HG03457 (cell line): ENCODE measurements around the gene CHTOP.
"Not testable (repeated sequence)": the region's sequence is repeated elsewhere in the genome, so short reads cannot be mapped to it uniquely, and the experiment has no call there.

Experiments used
- ATAC-seq: cut with Tn5 transposase; IDR thresholded peaks from one replicate; pipeline ENCODE4 v1.9.1; 2021; ENCODE audit warnings: moderate number of reproducible peaks; ENCODE audit not compliant: unreplicated experiment

Gene CHTOP

DNA sequence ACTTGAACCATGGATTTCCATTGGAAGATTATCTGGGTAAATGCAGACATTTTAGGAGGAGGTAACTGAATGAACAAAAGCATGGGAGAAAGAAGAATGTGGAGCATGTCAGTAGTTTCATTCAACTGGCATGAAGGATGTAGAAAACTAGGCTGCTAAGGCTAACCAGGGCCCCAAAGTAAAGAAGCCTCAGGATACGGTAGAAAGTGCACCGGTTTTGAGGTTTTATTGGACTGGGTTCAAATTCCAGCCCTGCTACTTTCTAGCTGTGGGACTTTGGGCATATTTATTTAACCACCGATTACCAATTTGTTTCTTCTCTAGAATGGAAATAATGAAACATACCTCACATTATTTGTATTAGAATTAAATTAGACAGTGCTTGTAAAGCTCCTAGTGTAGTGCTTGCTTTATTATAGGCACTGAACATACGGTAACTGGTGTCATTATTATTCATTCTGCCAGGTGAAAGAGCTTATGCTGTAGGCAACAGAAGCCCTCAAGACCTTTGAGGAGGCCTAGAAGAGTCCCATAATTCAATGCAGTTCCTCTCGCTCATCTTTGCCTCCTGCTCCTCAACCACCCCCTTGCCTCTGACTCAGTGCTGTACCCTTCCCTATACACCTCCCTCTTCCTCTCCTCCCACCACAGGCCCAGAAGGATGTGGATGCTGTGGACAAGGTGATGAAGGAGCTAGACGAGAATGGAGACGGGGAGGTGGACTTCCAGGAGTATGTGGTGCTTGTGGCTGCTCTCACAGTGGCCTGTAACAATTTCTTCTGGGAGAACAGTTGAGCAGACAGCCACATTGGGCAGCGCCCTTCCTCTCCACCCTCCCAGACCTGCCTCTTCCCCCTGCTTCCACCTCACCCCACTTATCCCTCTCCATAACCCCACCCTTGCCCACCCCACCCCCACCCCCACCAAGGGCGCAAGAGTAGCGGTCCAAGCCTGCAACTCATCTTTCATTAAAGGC is 2.5 kb upstream of the CHTOP start:
- no peak for ATAC-seq

DNA sequence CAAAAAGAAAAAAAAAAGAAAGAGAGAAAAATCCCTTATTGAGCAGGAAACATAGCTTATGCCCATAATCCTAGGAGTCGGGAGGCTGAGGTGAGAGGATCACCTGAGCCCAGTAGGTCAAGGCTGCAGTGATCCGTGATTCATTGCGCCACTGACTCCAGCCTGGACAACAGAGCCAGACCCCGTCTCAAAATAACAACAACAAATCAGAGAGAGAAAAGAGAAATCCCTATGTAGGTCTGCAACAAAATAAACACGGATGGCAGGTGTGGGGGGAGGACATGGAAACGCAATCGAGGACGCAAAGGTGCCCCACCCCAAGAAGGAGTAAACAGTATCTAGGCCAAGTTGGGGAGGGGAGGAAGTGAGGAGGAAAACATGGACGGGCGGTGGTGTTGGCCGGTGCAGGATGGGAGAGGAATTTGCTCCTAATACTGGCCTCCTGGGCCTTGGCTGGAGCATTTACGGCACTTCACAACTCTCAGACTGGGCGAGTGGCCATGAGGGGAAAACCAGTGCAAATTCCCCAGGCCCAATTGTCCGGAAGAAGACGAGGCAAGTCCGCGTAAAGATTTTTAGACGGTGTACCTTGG is 609 bp upstream of the CHTOP start:
- no peak for ATAC-seq

DNA sequence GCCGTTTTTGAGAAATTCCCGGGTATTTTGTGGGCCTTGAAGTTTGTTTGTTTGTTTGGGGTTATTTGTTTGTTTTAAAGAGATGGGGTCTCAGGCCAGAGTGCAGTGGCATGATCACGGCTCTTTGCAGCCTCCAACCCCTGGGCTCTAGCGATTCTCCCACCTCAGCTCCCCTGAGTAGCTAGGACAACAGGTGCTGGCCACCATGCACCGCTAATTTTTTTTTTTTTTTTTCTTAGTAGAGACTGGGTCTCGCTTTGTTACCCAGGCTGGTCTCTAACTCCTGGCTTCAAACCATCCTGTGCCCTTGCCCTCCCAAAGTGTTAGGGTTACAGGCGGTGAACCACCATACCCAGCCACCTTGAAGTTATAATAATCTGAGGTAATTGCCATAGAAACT is 2.0 kb downstream of the CHTOP start:
- ATAC-seq, result no peak

DNA sequence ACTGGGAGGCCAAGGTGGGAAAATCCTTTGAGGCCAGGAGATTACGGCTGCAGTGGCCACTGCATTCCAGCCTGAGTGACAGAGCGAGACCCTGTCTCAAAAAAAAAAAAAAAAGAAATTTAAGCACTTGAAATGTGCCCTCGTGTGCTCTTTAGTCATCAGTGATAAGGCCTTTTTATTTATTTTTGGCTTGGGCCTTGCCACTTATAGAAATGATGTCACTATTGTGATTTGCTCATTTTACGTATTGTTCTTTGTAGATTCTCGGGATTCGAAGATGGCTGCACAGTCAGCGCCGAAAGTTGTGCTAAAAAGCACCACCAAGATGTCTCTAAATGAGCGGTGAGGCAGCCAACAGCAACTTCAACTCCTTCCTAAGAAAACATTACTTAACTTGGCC is 2.4 kb downstream of the CHTOP start:
- ATAC-seq, result no peak

DNA sequence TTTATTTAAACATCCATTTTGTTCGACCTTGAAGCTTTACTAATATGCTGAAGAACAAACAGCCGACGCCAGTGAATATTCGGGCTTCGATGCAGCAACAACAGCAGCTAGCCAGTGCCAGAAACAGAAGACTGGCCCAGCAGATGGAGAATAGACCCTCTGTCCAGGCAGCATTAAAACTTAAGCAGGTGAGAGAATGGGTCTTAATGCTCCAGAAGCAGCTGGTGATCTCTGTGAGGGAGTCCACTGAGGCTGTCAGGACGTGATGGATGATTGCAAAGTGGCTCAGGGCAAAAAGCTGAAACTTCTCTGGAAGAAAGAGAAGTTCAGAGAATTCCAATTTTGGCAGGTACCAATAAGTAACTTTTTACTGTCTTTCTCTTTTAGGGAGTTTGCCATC is 4.4 kb downstream of the CHTOP start:
- ATAC-seq, result no peak

DNA sequence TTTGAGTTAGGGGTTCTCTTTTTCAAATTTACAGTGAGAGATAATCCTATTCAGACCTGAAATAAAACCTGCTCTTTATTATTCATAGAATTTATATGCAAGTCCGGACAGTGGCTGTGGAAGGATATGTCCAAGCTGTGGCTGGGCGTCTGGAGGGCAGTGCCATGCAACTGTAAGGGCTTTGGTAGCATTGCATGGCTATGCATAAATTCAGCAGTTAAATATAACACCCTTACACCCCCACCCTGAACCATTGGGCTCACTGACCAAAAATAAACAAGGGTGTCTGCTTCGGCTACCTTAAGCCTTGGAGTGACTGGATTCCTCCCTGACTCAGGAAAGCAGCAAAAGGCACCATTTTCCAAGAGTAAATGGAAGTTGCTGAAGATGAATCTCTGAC is 5.4 kb downstream of the CHTOP start:
- no peak for ATAC-seq

DNA sequence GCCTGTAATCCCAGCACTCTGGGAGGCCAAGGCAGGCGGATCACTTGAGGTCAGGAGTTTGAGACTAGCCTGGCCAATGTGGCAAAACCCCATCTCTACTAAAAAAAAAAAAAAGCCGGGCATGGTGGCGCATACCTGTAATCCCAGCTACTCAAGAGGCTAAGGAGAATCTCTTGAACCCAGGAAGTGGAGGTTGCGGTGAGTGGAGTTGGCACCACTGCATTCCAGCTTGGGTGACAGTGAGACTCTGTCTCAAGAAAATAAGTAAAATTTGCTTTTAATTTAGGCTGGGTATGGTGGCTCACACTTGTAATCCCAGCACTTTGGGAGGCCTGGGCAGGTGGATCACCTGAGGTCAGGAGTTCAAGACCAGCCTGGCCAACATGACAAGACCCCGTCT is 6.3 kb downstream of the CHTOP start:
- ATAC-seq, result not testable (repeated sequence)

DNA sequence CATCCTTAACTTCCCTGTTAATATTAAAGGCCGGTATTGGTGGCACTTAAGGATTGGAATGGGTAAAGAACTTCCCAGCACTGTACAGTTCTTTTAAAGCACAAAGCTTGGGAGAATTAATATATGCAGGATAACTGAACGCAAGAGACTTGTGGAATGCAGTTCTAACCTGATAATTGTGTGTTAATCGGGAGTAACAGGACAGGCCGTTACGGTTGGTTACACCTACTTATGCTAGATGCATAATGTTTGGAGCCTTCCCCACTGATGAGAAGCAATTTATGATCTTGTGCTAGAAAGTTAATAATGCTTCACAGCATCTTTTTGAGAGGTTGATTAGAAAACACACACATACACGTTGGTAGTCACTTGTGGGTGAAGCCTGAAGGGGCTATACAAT is 7.0 kb downstream of the CHTOP start:
- no peak for ATAC-seq

DNA sequence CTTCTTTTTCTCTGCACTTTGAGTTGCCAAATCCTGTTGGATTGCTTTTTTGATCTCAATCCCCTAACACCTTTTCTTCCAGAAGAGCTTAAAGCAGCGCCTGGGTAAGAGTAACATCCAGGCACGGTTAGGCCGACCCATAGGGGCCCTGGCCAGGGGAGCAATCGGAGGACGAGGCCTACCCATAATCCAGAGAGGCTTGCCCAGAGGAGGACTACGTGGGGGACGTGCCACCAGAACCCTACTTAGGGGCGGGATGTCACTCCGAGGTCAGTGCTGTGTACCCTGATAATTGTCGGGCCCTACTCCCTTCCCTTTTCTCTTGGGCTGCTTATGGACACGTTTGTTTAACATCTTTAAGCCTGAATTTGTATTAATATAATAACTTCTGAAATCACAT is 8.3 kb downstream of the CHTOP start:
- ATAC-seq, result no peak

DNA sequence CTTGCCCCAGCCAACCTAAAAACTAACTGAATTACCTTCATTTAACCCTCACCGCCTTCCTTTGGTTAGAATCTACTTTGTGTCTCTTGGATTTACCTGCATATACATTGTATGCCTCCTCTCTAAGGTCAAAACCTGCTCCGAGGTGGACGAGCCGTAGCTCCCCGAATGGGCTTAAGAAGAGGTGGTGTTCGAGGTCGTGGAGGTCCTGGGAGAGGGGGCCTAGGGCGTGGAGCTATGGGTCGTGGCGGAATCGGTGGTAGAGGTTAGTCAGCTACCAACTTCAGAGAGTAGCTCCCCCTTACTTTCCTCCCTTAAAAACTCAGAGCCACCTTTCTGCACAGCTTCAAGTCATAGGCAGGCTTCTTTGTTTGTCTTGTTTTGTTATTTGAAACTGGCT is 9.2 kb downstream of the CHTOP start:
- ATAC-seq, result no peak

DNA sequence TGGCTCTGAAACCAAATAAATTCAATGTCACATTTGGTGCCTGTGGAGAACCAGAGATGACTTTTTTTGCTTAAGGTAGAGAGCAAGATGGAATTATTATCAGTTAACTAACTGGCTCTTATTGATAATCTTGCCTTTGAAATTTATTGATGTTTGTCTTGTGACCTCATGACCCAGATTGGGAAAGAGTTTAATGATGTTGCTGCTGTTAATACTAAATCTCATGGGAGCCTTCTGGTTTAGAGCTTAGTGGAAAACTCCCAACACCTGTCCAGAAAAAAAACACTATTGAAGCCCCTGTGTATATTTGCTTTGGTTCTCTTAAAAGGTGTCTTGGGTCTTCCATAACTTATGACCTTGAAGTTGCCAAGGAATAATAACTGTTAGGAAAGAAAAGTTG is 9.9 kb downstream of the CHTOP start:
- ATAC-seq, result no peak

DNA sequence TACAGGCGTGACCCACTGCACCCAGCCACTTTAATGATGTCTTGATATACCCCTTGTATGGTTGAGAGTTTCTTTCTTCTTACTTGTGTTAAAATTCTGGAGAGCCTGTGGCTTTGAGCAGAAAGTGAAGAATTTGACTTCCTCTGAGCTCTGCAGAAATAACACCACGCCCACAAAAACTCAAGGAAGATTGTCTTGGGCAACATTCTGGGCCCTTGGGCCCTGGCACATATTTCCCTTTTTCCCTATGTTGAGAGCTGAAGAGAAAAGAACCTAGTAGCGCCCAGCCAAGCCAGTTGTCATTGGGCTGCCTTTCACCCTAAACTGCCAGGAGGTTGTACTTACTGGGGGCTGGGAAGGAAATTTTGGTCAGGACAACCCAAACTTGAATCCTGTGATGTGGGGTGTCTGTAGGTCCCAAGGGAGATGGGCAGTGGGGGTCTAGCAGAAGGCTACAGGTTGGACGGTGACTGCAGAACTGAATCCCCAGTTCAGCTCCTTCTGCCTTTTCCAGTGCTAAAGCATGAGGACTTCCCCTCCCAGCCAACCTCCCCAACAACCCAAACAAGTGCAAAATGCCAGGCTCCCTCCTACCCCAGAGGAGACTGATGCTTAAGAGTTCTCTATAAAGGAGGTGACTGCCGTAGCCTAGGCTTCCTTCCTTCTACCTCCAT is 12.9 kb downstream of the CHTOP start:
- ATAC-seq, result no peak

DNA sequence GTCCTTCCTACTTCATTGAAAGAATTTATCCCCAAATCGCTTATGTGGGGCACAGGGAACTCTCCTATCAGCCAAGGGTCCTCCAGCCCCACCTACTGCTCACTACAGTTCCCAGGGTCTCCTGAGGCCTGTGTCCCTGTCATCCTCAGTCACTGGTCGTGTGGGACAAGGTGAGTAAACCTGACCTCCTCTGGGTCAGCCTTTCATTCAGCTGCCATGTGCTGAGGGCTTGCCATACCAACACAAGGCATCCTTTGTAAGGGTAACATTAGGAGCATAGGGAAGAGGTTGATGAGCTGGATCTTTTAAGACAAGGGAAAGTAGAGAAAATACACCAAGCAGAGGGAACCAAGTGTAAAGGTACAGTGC is 13.5 kb downstream of the CHTOP start:
- no peak for ATAC-seq

DNA sequence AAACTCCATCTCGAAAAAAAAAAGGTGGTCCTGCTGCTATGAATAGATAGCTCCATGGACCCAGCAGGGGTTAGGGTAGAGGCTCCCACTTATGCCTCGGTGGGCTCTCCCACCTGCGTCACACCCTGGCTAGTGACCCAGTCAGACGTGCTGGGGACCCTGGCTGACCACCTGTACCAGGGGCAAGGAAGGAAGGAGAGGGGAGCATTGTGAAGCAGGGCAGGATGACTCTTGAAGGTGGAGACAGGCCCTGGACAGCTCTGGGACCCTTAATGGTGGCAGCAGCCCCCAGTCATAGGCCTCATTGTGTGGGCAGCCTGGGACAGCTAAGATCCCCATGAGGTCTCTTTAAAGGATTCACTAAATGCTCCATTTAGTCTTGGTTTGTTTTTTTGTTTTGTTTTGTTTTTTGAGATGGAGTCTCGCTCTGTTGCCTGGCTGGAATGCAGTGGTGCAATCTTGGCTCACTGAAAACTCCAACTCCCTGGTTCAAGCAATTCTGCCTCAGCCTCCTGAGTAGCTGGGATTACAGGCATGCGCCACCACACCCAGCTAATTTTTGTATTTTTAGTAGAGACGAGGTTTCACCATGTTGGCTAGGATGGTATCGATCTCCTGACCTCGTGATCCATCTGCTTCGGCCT is 14.3 kb downstream of the CHTOP start:
- no peak for ATAC-seq

DNA sequence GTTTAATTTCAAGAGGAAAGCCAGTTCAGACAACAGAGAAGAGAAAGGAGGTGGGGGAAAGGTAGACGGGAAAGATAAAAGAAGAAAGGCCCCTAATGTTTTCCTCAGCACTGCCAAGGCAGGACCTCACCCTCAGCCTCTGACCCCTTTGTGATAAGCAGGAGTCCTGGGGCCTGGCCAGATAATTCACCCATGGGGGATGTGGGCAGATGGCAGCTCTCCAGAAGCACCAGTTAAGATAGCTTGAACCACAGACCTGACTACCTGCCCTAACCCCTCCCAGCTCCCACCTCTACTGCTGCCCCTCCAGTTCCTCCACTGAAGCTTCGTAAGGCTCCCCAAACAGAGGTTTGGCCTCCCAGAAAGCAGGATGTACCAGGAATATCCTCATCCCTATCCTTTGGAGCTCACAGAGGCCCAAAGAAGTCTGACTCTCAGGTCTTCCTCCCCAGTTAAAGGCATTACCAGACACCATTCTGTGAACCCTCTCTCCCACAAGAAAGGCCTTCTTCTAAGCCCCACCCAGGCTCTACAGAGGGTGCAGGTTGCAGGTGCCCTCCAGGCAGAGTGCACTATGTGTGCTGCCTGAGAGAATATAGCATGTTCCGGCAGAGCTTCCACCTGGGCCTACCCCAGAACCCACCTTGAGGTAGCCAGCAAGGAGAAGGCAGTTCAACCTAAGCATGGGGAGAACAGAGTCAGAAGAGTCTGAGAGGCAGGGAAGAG is 15.4 kb downstream of the CHTOP start:
- no peak for ATAC-seq

DNA sequence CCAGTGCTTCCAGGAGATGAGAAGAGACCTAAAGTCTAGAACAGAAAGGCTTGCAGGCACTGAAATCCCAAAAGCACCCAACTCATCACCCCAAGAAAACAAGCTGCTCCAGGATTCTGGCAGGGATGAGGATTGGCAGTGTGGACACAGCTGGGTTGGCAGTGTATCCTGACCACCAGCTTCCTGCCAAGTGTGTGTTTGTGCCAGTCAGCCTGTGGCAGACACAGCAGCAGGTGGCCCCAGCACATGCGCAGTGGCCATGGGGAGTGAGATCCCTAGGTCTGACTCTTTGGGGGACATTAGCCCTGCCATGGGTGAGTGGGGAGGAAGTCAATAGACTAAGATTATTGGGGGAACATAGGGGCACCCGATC is 16.0 kb downstream of the CHTOP start:
- no peak for ATAC-seq

DNA sequence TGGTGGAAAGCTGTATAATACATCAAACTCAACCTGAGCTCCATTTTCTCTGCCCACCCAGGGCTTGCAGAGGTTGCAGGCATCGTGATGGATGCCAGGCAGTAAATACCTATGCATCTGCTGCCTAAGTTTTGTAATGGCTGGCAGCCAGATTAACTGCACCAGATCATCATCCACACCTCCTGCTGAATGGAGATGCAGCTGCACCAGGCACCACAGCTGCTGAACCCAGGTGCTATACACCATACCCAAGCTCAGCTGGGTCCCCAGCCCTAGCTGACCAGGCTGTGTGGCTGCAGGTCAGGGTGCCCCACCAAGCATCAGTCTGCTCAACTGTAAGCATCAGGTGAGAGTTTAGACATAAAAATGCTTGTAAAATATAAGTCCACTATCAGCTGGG is 17.9 kb downstream of the CHTOP start:
- ATAC-seq, result no peak

DNA sequence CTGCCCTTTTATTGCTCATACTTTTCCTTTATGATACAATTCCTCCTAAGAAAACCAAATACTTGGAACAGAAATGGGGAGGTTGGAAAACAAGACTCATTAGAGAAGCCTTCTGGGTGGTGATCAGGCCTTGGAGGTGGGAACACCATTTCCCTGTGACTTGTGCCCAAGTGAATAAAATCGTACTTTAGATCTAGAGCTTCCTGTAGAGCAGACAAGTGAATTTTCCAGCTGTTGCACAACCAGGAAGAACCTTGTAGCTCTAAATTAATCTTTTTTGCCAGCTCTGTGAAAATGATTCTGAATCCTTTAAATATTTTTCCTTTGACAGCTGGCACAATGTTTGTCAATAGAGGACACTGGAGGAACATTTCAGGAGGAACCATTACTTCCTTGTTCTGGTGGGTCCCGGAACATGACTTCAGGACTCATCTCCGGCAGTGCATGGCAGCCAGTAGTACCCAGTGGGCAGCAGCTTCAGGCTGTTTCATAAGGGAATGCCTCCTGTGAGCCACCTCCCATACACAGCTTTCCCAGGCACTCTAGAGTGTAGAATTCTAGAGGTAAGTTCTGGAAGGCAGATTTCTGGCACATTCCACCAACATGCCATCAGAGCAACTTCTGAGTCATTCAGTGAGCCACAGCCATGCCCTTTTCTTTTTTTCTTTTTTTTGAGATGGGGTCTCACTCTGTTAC is 19.1 kb downstream of the CHTOP start:
- ATAC-seq, result no peak

DNA sequence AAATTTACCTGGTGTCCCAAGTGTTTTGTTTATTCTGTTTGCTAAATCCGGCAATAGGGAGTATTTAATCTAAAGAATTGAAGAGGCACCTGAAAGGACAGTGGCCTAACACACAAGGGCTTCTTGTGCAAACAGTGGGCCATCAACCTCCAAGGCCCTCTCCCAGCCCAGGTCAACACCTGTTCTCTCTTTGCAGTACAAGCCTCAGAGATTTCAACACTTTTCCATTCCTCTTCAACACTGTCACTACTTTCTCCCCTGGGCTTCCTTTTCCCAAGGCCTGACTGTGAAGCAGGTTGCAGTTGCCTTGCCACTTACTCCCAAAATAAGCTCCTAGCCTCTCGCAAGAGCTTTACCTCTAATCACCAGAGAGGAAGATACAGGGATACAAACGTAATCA is 21.5 kb downstream of the CHTOP start:
- ATAC-seq, result no peak

DNA sequence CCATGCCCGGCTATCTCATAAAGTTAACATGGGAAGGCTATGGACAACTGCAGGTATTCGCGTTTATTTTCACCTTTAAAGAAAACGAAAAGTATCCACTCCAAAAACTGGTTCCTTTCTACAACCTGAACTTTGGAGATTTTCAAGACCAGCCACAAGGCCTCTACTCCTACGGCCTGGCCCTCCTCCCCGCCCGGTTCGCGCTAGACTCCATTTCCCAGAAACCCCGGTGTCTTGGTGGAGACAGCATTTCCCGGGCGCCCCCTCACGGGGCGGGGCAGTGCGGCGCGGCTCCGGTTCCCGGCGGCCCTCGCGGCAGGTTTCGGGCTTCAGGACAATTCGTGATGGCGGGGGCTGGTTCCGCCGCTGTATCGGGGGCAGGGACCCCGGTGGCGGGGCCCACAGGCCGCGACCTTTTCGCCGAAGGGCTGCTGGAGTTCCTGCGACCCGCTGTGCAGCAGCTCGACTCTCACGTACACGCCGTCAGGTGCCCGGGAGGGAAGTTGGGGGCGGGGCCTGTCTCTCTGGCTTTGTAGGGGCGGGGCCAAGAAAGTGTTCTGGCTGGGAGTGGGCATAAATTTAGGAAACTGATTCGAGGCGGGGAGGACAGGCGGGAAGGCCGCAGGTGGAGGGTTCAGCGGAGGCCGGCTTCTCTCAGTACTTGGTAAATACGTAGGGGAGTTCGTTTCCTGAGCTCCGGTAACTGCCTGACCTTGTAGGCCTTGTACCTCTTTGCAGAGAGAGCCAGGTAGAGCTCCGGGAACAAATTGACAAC is 24.7 kb downstream of the CHTOP start, which contains the start of gene SNAPIN:
Gene SNAPIN, plus strand, starts transcription at position 304 of the 775 bp plus-strand sequence. Its CDS starts 41 bp downstream, at position 345.
- ATAC-seq, result peak; percentile 68
